ENCODE measurements around the gene RASL11B. TPM values are rescaled to one million over a fixed set of nuclear protein-coding genes. Genes with fewer than 3 reads are reported as not detected.
"Not testable (repeated sequence)": the region's sequence is repeated elsewhere in the genome, so short reads cannot be mapped to it uniquely, and the experiment has no call there.

RASL11B gene, protein sequence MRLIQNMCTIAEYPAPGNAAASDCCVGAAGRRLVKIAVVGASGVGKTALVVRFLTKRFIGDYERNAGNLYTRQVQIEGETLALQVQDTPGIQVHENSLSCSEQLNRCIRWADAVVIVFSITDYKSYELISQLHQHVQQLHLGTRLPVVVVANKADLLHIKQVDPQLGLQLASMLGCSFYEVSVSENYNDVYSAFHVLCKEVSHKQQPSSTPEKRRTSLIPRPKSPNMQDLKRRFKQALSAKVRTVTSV
- 1 to 10 TPM in 1 of 3 donors, under 1 TPM in 2; 0.42 to 1.3 (median 0.47) TPM for polyA plus RNA-seq

DNA sequence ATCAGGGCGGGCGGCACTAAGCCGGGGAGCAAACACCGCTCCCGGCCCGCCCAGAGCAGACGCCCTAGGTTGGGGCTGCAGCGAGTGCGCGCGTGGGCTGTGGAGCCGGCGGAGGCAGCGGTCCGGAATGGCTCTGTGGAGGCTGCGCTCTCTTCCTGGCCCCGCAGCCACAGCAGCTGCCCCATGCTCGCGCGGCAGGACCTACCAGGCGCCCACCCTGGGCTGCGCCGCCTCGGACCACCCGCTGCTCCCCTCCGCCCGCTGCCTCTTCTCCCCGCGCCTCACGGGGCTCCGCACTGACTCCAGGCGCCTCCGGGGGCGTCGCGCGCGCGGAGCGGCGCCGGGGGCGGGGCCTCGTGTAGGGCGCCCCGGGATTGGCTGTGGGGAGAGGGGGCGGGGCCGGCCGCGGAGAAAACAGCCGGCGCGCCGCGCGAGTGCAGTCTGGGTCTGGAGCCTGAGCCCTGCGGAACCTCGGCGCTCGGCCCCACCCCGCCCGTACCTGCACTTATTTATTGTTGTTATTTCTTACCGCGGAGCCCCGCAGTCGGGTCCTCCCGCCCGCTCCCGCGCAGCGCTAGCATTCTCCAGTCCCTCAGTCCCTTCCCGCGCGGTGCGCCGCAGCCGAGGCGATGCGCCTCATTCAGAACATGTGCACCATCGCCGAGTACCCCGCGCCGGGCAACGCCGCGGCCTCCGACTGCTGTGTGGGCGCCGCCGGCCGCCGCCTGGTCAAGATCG is at the start of gene RASL11B:
TSS of gene RASL11B (plus strand) at position 439 of the 738 bp plus-strand sequence. CDS start at position 630, 191 bp downstream.
- no peak within 1 kb of the TSS for H3K27ac ChIP-seq (ENCODE audit: low read depth, low read length)
- WGBS, 3 donors = 0 to 1% (median 0%) methylated on average over 87 to 94 of the region's 94 CpGs

DNA sequence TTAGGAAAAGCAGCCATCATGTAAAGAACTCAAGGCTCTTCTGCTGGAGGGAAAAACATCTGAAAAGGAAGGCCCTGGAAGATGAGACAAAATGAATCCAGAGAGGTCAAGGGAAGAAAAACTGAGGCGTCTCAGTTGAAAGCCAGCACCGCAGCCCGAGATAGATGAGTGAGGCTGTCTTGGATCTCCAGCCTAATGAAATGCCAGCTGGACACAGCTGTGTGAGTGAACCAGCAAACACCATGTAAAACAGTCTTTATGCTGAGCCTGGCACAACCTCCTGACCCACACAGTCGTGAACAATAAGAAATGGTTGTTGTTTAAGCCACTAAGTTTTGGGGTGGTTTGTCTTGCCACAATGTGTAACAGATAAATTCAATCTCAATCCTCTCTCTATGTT is 48.6 kb upstream of the RASL11B start:
- H3K27ac ChIP-seq (ENCODE audit: low read depth, low read length) = no peak overlapping the region
- 79 to 91% (median 82%) methylated on average over 4 of the region's 4 CpGs for WGBS, 3 donors

DNA sequence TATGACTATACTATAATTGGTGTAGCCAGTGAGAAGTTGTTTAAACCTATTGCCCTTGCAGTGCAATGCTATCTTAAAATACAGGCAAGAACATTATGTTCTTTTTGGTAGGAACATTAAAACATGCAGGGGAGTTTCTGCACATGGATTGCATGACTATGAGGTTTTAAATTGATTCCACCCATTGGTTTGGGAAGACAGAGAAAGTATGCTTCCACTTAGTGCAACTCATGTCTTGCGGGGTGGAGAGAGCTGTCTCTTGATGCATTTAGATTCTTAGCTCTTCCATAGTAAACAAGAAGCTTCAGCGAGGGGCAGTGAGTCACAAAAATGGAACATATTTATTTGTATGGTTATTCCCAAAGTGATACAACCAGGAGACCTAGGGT is 39.5 kb upstream of the RASL11B start:
- H3K27ac ChIP-seq (ENCODE audit: low read depth, low read length) = no peak overlapping the region
- 64 to 81% (median 66%) methylated on average over 2 of the region's 2 CpGs for WGBS, 3 donors

DNA sequence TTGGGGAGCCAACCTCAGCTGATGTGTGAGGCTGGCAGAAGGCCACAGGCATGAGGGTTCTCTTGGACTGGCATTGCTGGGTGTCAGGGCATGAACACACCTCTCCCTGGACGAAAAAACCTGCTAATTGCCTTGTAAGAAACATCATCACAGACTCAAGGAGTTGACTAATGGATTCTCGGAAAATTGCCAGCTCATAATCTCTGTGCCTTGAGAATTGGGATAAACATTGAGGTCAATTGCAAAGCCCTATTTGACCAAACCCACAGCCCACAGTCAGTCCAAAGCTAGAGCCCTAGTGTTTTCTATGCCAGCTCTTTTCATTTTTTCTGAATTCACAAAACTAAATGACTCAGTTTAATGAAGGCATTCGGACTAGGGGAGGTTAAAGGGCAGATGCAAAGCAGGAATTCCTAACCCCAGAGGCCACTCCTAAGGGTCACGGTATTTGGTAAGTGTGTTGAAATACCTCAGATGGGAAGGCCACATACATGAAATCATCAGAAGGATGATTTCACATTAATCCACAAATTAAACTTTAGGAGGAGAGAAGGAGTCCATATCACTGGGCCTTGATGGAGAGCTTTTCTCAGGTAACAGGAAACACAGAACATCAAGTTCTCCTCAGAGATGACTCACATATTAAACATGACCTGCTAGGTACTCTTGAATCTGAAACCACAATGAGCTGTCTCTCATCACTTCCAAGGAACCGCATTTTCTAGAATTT is 39.0 kb upstream of the RASL11B start:
- WGBS, 3 donors = 71 to 87% (median 80%) methylated on average over 5 of the region's 5 CpGs

DNA sequence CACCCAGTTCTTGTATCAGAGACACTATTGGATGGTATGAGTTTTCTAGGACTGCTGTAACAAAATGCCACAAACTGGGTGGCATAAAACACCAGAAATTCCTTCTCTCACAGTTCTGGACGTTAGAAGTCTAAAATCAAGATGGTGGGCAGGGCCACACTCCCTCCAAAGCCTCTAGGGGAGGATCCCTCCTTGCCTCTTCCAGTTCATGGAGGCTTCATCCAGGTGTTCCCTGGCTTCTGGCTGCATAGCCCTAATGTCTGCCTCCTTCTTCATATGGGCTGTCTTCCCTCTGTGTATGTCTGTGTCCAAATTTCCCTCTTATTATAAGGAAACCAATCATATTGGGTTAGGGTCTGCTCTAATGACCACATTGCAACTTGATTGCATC is 38.4 kb upstream of the RASL11B start:
- H3K27ac ChIP-seq (ENCODE audit: low read depth, low read length) = no peak overlapping the region
- 63 to 76% (median 66%) methylated on average over 1 of the region's 1 CpG for WGBS, 3 donors

More for the DNA sequence above, 39.0 kb upstream of the RASL11B start:
- no peak overlapping the region for H3K27ac ChIP-seq (ENCODE audit: low read depth, low read length)

DNA sequence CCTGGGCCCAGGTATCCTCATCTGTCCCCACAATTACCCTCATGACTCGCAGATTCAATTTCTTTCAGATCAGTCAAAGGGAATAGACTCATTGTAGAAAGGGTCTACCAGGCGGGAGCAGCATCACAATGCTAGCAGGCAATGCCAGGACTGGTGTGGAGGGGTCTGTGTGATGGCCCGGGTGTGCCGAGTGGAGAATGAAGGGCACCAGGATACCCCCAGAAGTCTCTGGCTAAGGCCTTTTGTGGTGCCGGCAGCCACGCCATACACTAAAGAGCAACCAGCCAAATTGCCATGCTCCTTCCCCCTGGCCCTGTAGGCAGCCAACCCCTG is 37.9 kb upstream of the RASL11B start:
- 91 to 95% (median 91%) methylated on average over 6 of the region's 6 CpGs for WGBS, 3 donors
- no peak overlapping the region for H3K27ac ChIP-seq (ENCODE audit: low read depth, low read length)

DNA sequence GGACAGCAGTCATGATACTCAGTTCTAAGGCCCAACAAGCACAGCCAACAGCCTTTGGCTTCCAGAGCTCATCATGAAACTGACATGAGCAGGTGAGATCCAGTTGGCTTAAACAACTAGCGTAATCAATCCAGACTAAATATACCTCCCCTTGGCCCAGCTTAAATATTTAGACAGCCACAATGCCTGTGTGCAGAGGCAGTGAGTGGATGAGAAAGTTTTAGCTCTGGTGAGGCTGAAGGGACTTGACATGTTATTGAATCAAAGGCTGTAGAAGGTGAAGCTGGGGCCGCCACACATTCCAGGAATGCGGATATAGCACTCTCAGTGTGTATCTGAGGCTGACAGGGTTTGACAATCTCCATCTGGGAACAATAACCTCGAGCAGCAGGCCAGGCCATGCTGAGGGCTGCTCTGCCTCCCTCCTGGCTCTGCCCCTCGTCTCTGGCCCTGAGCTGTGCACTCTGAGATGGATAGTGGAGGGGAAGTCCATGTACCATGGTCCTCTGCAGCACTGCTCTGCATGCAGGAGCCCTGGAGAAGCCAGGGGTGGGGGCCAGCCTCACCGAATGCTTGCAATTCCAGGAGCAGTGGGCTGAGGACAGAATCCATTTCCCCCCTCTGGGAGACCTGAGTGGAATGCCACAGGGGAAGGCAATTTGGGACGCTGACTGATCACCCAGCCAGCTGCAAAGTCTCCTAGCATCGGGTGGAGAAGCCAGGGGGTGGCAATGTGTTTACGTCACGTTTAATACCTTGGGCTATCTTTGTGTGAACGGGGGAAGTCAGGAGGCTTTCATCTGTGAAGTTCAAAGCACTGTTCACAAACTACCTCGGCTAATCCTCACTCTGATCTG is 37.3 kb upstream of the RASL11B start:
- H3K27ac ChIP-seq (ENCODE audit: low read depth, low read length) = no peak overlapping the region
- 58 to 71% (median 71%) methylated on average over 12 of the region's 12 CpGs for WGBS, 3 donors

DNA sequence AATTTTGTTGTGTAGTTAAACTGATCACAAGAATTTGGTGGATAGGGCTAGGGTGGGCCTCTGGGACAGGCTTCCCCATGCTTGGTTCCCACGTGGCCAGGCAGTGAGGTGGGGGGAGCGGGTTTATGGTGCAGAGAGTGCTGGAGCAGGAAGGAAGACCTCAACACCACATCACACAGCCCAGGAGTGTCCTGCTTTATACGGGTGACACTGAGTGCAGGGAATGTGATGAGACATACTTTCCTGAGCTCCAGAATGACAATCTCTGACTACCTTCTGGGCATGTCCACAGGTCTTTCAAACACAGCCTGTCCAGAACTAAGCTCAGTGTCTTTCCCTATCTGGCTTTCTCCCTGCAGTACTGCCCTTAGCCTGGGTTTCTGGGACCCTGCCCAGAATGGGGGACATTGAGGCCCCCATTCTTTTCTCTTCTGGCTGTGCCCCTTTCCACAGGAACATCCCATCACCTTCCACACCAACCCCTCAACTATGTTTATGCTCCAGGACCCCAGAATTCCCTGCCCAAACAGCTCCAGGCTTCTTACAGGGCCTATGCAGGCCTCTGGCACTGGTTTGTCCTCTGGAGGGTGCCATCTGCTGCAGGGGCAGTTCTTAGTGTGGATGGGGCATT is 36.5 kb upstream of the RASL11B start:
- H3K27ac ChIP-seq (ENCODE audit: low read depth, low read length) = no peak overlapping the region
- WGBS, 3 donors = 51 to 62% (median 54%) methylated on average over 3 of the region's 3 CpGs

DNA sequence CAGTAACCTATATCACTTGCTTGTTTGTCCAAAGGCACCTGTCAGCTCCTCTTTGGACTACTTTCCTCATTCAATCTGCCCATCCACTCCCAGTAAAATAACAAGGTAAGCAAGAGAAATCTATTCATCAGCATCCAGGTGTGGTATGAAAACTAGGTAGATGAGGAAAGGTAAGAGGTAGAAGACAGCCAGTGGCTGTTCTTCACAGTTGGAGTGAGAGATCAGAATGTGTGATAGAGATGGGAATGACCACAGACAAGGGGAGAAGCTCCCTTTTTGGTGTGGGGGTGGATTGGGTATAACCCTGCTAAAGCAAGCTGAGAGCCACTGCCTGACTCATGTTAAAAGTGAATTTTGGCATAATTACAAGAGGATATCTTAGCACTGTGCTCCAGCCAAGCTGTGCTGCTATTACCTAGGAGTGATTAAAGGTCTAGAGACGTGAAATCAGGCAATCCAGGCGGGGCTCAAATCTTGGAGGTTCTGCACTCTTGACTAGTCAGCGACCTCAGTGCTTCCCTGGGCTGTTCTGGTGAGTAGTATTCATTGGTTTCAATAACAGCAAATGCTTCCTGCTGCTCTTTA is 28.1 kb upstream of the RASL11B start:
- 76 to 80% (median 78%) methylated on average over 3 of the region's 3 CpGs for WGBS, 3 donors

DNA sequence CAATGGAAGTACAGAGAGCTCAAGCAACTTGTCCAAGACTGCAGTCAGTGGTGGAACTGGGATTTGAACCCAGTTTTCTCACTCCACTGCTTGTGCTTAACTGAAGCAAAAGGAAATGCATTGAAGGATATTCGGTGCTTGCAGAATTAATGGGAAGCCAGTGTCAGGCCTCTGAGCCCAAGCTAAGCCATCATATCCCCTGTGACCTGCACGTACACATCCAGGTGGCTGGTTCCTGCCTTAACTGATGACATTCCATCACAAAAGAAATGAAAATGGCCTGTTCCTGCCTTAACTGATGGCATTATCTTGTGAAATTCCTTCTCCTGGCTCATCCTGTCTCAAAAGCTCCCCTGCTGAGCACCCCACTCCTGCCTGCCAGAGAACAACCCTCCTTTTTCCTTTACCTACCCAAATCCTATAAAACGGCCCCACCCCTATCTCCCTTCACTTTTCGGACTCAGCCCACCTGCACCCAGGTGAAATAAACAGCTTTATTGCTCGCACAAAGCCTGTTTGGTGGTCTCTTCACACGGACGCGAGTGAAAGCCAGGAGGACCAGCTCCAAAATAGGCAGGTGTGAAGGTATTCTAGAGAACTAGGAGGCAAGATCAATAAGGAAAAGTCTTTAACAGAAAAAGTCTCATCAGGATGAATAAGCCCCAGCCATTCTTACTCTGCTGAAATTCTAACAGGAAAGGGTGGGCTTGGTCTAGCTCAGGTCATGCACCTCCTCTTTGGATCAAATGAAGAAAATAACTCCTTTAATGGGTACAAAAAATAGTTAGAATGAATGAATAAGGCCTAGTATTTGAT is 27.3 kb upstream of the RASL11B start:
- WGBS, 3 donors = 87 to 93% (median 90%) methylated on average over 8 of the region's 8 CpGs
- not testable (repeated sequence) for H3K27ac ChIP-seq (ENCODE audit: low read depth, low read length)

More for the DNA sequence above, 28.1 kb upstream of the RASL11B start:
- H3K27ac ChIP-seq (ENCODE audit: low read depth, low read length) = no peak overlapping the region

DNA sequence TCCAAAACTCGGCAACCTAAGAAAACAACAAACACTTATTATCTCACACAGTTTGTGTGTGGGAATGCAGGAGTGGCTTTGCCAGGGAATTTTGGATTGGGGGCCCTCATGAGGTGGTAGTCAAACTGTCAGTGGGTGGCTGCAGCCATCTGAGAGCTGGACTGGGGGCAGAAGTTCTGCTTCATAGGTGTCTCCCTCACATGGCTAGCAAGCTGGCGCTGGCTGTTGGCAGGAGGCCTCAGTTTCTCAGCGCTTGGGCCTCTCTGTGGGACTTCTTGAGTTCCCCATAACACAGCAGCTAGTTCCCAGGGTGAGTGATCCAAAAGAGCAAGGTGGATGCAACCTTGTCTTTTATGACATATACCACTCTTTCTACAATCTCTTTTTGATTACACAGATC is 26.0 kb upstream of the RASL11B start:
- H3K27ac ChIP-seq (ENCODE audit: low read depth, low read length) = no peak overlapping the region
- 88 to 96% (median 88%) methylated on average over 3 of the region's 3 CpGs for WGBS, 3 donors

DNA sequence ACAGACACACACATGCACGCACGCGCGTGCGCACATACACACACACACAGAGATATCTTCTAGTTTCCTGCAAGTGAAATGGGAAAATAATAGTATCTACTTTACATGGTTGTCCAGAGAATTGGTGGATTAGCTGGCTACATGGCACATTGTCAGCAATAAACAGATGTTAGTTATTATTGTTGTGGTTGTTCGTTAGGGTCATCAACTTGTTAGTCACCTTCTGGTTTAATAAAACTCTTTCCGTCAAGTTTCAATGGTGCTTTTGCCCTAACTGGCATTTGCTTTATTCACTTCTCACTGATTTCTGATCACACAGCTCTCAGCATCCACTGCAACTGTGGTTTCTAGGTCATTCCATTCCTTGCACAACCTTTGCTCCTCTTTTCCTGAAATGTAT is 25.4 kb upstream of the RASL11B start:
- WGBS, 3 donors = 89 to 97% (median 90%) methylated on average over 7 of the region's 7 CpGs
- H3K27ac ChIP-seq (ENCODE audit: low read depth, low read length) = no peak overlapping the region

DNA sequence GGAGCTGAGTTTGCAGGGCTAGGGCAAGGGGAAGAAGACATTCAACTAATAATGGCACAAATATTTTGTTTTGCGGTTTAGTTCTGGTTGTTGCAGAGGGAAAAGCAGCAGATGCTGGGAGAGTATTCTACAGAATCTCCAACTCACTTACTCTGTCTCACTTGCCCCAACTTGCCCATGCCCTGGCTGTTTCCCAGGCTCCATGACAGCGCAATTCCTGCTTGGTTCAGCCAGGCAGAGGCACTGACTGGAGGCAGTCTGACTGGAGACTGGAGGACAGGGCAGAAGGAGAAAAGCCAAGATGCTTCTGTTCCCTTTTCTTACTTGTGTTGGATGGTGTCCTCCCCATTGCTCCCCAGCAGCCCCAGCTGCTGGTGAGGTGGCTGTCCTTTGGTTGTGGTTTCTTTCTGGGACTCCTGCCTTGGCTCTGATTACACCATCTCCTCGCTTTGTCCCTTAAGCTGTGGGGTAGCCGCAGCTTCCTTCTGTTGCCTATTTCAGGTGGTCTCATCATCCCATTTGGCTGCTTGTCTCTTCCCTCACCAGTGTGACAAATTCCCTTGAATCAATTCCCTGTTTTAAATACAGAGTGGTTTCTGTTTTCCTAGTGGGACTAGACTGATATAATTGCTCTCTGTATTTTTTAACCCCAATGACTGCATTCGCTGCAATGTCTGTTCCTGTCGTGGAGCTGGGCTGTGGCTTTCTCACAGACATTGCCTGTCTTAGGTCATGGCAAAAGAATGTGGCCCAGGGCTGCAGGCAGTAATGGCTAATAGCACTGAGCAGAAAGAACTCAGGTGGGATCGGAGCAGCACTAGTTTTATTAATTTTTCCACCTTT is 24.2 kb upstream of the RASL11B start:
- H3K27ac ChIP-seq (ENCODE audit: low read depth, low read length) = no peak overlapping the region
- 77 to 80% (median 77%) methylated on average over 7 of the region's 7 CpGs for WGBS, 3 donors

DNA sequence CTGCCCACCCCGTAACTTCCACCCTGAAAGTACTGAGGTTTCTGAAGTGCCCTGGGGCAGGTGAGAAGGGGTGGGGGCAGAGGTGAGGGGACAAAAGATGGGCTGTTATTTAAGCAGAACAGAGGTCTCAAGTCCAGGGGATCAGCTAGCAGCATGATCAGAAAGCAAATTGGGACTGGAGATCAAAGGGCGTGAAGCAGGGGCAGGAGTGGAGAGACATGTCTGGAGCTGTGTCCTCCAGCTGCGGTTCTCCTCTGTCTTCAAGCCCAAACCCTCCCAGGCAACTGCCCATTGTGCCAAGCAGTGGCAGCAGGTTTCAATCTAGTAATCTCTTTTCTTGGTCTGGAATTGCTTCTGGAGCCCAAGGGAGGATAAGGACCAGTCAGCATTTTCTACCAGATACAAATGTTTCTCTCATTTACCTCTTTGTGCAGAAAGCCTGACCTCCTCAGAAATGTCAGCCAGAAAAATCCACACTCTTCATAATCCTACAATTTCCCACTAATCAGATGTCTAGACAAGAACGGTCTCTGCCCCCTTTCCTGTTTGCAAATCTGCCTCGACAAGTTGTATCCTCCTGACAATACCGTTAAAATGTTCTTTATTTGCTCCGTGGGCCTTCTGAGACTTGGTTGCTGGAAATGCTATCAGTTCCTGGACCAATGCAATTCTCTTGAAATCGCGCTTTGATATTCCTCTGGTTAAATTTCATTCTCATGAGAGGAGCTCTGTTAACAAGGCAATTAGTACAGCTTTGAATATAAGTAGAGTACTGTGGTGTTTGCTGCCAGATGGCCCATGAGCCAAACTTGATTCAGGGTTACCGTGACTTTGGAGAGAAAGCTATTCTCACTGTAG is 23.2 kb upstream of the RASL11B start:
- H3K27ac ChIP-seq (ENCODE audit: low read depth, low read length) = no peak overlapping the region
- 65 to 74% (median 65%) methylated on average over 10 of the region's 10 CpGs for WGBS, 3 donors

Measured in adipose tissue (tissue), 3 donors.